ENCODE data around the gene SLC1A2.

- TF ChIP-seq CTCF (IDR thresholded peaks at IDR 0.05): no peak
- no peak for TF ChIP-seq POLR2A (IDR thresholded peaks at IDR 0.05)
These were observed 524 bp upstream of the SLC1A2 start for GRCh38 chr11:35419830-35420333.

Data from uterus (tissue), 2 donors.